Measurements from ENCODE around the gene NADSYN1. TPM values are rescaled to one million over a fixed set of nuclear protein-coding genes. Genes with fewer than 3 reads are reported as not detected.

The NADSYN1 gene
- total RNA-seq, 2 donors from 2014 or later: 45.7 to 71.2 TPM

GRCh38 chr11:71408826-71409225 lies 44.2 kb upstream of the NADSYN1 start:
- no peak for DNase-seq
- intact Hi-C loops (cut with DNase I): no loop called here
- Histone ChIP-seq H3K9me3 (no peaks in the 10 kb centered on the region), H3K4me1 (no peaks in the 10 kb centered on the region), H3K4me3 (no peak overlapping the region), H3K27ac (no peak overlapping the region), H3K27me3 (no peaks in the 10 kb centered on the region), H3K36me3 (replicated peaks in 1 of 2; ENCODE audit: insufficient read depth in 1 of 2, low read depth in 2 of 2) (no peaks in the 10 kb centered on the region)
- ATAC-seq: no peak
- no peak for TF ChIP-seq POLR2A (IDR thresholded peaks at IDR 0.05)
- TF ChIP-seq, protein P1, sequence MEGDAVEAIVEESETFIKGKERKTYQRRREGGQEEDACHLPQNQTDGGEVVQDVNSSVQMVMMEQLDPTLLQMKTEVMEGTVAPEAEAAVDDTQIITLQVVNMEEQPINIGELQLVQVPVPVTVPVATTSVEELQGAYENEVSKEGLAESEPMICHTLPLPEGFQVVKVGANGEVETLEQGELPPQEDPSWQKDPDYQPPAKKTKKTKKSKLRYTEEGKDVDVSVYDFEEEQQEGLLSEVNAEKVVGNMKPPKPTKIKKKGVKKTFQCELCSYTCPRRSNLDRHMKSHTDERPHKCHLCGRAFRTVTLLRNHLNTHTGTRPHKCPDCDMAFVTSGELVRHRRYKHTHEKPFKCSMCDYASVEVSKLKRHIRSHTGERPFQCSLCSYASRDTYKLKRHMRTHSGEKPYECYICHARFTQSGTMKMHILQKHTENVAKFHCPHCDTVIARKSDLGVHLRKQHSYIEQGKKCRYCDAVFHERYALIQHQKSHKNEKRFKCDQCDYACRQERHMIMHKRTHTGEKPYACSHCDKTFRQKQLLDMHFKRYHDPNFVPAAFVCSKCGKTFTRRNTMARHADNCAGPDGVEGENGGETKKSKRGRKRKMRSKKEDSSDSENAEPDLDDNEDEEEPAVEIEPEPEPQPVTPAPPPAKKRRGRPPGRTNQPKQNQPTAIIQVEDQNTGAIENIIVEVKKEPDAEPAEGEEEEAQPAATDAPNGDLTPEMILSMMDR (IDR thresholded peaks at IDR 0.05): no peak
- WGBS, 2 donors: 55 to 58% methylated on average over 7 of the region's 7 CpGs

DNA sequence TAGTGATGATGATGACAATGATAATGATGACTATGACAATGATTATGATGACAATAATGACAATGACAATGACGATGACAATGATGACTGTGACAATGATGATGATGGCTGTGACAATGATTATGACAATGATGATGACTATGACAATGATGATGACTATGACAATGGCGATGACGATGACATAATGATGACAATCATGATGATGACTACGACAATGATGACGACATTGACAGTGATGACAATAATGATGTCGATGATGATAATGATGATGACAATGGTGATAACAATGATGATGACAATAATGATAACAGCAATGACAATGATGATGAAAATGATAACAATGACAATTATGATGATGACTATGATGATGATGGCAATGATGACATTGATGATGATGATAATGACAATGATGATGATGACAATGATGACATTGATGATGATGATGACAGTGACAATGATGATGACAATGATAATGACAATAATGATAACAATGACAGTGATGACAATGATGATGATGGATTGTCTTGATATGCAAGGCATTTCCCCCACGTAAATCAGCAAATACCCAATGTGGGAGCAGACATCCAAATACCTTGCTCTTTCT lies 42.5 kb upstream of the NADSYN1 start:
- intact Hi-C loops (cut with DNase I): loop anchor here (10.0 kb wide), 1 partner anchor 596 kb away; no protein-coding TSS in a partner anchor
- H3K4me3 ChIP-seq: no peak overlapping the region
- H3K36me3 ChIP-seq (replicated peaks in 1 of 2; ENCODE audit: insufficient read depth in 1 of 2, low read depth in 2 of 2): no peaks in the 10 kb centered on the region
- H3K9me3 ChIP-seq: no peaks in the 10 kb centered on the region
- no peaks in the 10 kb centered on the region for H3K27me3 ChIP-seq
- WGBS, 2 donors: 71 to 83% methylated on average over 7 of the region's 7 CpGs
- H3K27ac ChIP-seq: no peak overlapping the region
- no peak for DNase-seq
- no peak for TF ChIP-seq POLR2A (IDR thresholded peaks at IDR 0.05)
- TF ChIP-seq, protein P1 (IDR thresholded peaks at IDR 0.05): no peak
- H3K4me1 ChIP-seq: no peaks in the 10 kb centered on the region
- no peak for ATAC-seq

DNA sequence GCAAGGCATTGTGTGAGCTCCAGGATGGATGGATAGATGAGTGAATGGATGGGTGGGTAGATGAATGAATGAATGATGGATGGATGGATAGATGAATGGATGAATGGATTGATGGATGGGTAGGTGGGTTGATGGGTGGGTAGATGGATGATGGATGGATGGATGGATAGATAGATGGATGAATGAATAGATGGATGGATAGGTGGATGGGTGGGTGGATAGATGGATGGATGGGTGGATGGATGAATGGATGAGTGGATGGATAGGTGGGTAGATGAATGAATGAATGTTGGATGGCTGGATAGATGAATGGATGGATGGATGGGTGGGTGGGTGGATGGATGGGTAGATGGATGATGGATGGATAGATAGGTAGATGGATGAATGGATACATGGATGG lies 38.4 kb upstream of the NADSYN1 start:
- TF ChIP-seq, protein P1 (IDR thresholded peaks at IDR 0.05): no peak
- no peak for TF ChIP-seq POLR2A (IDR thresholded peaks at IDR 0.05)
- Histone ChIP-seq H3K4me1 (no peaks in the 10 kb centered on the region), H3K27me3 (no peaks in the 10 kb centered on the region), H3K36me3 (replicated peaks in 1 of 2; ENCODE audit: insufficient read depth in 1 of 2, low read depth in 2 of 2) (no peaks in the 10 kb centered on the region), H3K9me3 (no peaks in the 10 kb centered on the region), H3K27ac (no peak overlapping the region), H3K4me3 (no peak overlapping the region)
- intact Hi-C loops (cut with DNase I): loop anchor here (10.0 kb wide), 1 partner anchor 600 kb away; no protein-coding TSS in a partner anchor
- DNase-seq: no peak
- no peak for ATAC-seq

GRCh38 chr11:71418643-71419042 lies 34.4 kb upstream of the NADSYN1 start:
- ATAC-seq: no peak
- no peak overlapping the region for H3K4me3 ChIP-seq
- WGBS, 2 donors: 75 to 76% methylated on average over 5 to 8 of the region's 8 CpGs

More at GRCh38 chr11:71418643-71419042, 34.4 kb upstream of the NADSYN1 start:
- Histone ChIP-seq H3K27me3 (no peaks in the 10 kb centered on the region), H3K9me3 (no peaks in the 10 kb centered on the region), H3K36me3 (replicated peaks in 1 of 2; ENCODE audit: insufficient read depth in 1 of 2, low read depth in 2 of 2) (no peaks in the 10 kb centered on the region), H3K27ac (no peak overlapping the region), H3K4me1 (no peaks in the 10 kb centered on the region)
- no peak for DNase-seq
- intact Hi-C loops (cut with DNase I): loop anchor here (10.0 kb wide), 1 partner anchor 604 kb away; no protein-coding TSS in a partner anchor
- TF ChIP-seq POLR2A (IDR thresholded peaks at IDR 0.05): no peak
- TF ChIP-seq, protein P1 (IDR thresholded peaks at IDR 0.05): no peak

Measured in body of pancreas (tissue), 4 donors.